ENCODE measurements around the gene FRMD4B. TPM values are rescaled to one million over a fixed set of nuclear protein-coding genes. Genes with fewer than 3 reads are reported as not detected.

FRMD4B gene
- total RNA-seq, 2 donors from 2014 or later = 57.5 to 86.1 TPM

DNA sequence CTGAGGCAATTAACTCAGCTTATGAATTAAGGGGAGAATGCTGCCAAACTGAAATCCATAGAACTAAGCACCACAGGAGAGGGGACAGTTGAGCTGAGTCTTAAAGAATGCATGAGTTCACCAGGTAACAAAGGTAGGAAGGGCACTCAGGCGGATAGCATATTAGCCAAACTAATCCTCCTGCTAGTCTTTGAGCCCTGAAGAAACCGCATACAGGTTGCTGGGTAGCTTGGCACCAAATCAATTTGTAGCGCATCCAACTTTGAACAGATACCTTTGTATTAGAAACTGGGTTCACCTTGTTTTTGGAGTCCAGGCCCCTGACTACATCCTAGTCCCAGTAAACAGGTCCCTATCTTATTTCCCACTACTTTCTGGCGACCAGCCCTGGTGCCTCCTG is 93.7 kb downstream of the FRMD4B start:
- no peaks in the 10 kb centered on the region for H3K9me3 ChIP-seq

DNA sequence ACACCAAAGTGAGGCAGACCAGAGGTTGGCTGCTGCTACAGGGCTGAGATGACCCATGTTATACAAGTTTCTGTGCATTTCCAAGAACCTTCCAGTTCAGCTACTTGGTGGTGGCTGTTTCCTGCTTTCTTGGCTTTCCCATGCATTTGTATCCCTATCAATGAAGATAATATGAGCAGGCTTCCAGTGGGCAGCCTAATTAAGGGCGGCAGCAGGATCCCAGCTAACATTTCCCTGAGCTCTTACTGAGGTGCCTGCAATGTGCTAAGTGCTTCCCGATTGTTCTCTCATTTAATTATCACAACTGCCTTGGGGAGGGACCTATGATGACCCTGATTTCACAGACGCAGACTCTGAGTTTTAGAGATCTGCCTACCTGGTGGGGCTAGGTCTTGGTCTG is 95.5 kb downstream of the FRMD4B start:
- Histone ChIP-seq H3K27ac (no peak overlapping the region), H3K4me1 (ENCODE audit: control insufficient read depth in 1 of 2, low read depth in 2 of 2) (peaks cover 0 to 3% of the 10 kb centered on the region in 2 donors), H3K36me3 (peaks cover 3% of the 10 kb centered on the region), H3K4me3 (no peak overlapping the region), H3K9me3 (no peaks in the 10 kb centered on the region), H3K27me3 (replicated peaks; ENCODE audit: insufficient read depth) (no peaks in the 10 kb centered on the region)
- no peak for ATAC-seq (ENCODE audit: insufficient number of reproducible peaks, low FRiP score, low read depth)
- TF ChIP-seq, protein P1, sequence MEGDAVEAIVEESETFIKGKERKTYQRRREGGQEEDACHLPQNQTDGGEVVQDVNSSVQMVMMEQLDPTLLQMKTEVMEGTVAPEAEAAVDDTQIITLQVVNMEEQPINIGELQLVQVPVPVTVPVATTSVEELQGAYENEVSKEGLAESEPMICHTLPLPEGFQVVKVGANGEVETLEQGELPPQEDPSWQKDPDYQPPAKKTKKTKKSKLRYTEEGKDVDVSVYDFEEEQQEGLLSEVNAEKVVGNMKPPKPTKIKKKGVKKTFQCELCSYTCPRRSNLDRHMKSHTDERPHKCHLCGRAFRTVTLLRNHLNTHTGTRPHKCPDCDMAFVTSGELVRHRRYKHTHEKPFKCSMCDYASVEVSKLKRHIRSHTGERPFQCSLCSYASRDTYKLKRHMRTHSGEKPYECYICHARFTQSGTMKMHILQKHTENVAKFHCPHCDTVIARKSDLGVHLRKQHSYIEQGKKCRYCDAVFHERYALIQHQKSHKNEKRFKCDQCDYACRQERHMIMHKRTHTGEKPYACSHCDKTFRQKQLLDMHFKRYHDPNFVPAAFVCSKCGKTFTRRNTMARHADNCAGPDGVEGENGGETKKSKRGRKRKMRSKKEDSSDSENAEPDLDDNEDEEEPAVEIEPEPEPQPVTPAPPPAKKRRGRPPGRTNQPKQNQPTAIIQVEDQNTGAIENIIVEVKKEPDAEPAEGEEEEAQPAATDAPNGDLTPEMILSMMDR (IDR thresholded peaks at IDR 0.05) = no peak
- no peak for DNase-seq (ENCODE audit: low spot score)

More for the DNA sequence above, 93.7 kb downstream of the FRMD4B start:
- Histone ChIP-seq H3K27me3 (replicated peaks; ENCODE audit: insufficient read depth) (no peaks in the 10 kb centered on the region), H3K27ac (no peak overlapping the region), H3K4me3 (no peak overlapping the region), H3K4me1 (ENCODE audit: control insufficient read depth in 1 of 2, low read depth in 2 of 2) (peaks cover 0 to 3% of the 10 kb centered on the region in 2 donors), H3K36me3 (peaks cover 3% of the 10 kb centered on the region)
- DNase-seq (ENCODE audit: low spot score) (no peak), ATAC-seq (ENCODE audit: insufficient number of reproducible peaks, low FRiP score, low read depth) (no peak)
- TF ChIP-seq, protein P1 (IDR thresholded peaks at IDR 0.05) = no peak

DNA sequence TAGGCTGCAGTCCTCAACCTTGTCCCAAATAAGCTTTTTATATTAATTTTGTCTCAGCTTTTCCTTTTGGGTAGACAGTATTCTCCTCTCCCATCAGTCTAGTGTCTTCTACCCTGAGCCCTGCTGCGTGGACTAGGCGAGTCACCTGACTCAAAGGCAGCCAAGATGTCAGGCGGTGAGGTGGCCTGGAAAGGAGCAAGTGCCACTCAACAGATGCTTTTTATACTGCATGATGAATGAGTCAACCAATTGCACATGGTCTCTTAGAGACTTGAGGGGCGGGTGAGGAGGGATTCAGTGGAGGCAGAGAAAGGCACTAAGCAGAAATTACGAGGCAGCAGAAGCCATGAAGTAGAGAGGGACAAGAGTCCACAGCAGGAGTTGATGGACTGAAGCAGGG is 95.9 kb downstream of the FRMD4B start:
- H3K9me3 ChIP-seq = no peaks in the 10 kb centered on the region
- DNase-seq (ENCODE audit: low spot score) = no peak
- H3K4me1 ChIP-seq (ENCODE audit: control insufficient read depth in 1 of 2, low read depth in 2 of 2) = peaks cover 0 to 3% of the 10 kb centered on the region in 2 donors
- TF ChIP-seq, protein P1 (IDR thresholded peaks at IDR 0.05) = no peak
- no peaks in the 10 kb centered on the region for H3K27me3 ChIP-seq (replicated peaks; ENCODE audit: insufficient read depth)
- H3K27ac ChIP-seq = no peak overlapping the region
- peaks cover 3% of the 10 kb centered on the region for H3K36me3 ChIP-seq
- ATAC-seq (ENCODE audit: insufficient number of reproducible peaks, low FRiP score, low read depth) = no peak
- H3K4me3 ChIP-seq = no peak overlapping the region

DNA sequence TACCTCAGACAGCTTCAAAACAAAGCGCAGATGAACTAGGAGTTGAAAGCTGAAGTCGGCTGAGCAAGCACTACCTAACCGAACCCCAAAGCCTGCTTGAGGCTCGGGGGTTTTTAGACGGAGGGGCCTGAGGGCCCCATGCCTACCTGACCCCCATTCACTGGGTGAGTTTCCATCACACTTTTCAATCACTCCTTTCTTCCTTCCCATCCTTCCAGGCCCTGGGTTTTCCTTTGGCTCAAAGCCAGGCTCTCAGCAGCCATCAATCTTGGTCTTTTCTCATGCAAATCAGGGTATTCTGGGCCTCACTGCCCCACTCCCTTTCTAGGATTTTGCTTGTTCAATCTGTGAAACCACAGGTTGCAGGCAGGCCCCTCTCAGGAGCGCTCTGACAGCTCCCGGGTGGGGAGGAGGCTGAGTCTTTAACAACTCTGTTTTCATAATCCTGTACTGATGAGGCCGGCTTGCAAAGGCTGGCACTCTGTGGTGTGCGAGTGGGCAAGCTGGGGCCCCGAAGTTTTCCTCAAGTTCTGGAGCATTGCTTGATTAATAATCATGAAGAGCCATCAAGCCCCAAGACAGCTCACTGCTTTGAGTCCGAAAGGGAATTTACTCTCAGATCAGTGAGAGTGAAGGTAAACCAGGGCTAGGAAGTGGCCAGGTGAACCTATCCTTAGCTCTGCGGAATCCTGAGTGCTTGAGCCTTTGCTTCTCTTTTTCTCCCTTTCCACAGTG is 97.6 kb downstream of the FRMD4B start:
- peaks cover 3% of the 10 kb centered on the region for H3K36me3 ChIP-seq
- H3K27ac ChIP-seq = no peak overlapping the region
- DNase-seq (ENCODE audit: low spot score) = no peak
- H3K4me1 ChIP-seq (ENCODE audit: control insufficient read depth in 1 of 2, low read depth in 2 of 2) = no peaks in the 10 kb centered on the region
- TF ChIP-seq, protein P1 (IDR thresholded peaks at IDR 0.05) = no peak
- H3K27me3 ChIP-seq (replicated peaks; ENCODE audit: insufficient read depth) = no peaks in the 10 kb centered on the region
- ATAC-seq (ENCODE audit: insufficient number of reproducible peaks, low FRiP score, low read depth) = no peak
- no peak overlapping the region for H3K4me3 ChIP-seq
- no peaks in the 10 kb centered on the region for H3K9me3 ChIP-seq

DNA sequence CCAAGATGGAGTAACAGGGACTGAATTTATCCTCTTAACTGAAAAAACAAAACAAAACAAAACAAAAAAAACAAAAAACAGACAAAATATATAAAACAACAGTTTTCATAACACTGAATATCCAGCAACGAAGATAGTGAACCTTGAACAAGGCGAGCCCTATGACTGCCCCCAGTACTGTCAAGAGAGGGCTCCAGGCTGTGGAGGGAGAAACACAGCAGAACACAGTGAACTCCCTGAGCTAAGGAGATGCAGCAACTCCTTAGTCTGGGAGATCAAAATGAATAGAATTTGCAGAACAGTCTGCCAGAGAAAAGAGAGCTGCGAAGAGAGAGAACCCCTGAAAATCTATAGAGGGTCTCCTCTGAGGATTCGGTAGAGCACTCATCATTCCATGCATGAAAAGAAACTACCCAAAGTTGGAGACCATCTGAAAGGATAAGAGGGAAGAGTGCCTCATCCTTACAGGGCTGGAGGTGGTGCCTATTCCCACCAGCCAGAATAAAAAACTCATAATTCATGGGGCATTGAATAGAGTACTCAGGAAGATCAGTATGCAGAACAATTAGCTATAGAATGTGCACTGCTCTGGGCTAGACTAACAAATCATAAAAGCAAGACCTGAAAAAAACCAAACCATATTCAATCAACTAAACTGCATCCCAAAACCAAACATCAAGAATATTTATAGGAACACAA is 101.8 kb downstream of the FRMD4B start:
- Histone ChIP-seq H3K4me1 (ENCODE audit: control insufficient read depth in 1 of 2, low read depth in 2 of 2) (no peaks in the 10 kb centered on the region), H3K27me3 (replicated peaks; ENCODE audit: insufficient read depth) (no peaks in the 10 kb centered on the region), H3K9me3 (no peaks in the 10 kb centered on the region), H3K4me3 (no peak overlapping the region), H3K36me3 (peaks cover 3% of the 10 kb centered on the region), H3K27ac (no peak overlapping the region)
- TF ChIP-seq, protein P1 (IDR thresholded peaks at IDR 0.05) = no peak
- DNase-seq (ENCODE audit: low spot score) (no peak), ATAC-seq (ENCODE audit: insufficient number of reproducible peaks, low FRiP score, low read depth) (no peak)
